ENCODE results near the gene CYSRT1.
A peak's percentile ranks its signal among the peaks of the same experiment; 100 is the strongest.

Gene CYSRT1

GRCh38 chr9:137225699-137226331 is 841 bp downstream of the CYSRT1 start:
- TF ChIP-seq CTCF (IDR thresholded peaks at IDR 0.05; ENCODE audit: control insufficient read depth, insufficient read depth, low read depth, low read length, missing control alignments) = no peak
- H3K4me3 ChIP-seq (ENCODE audit: control insufficient read depth, low read depth, low read length) = no peak overlapping the region
- DNase-seq (ENCODE audit: low read depth) = no peak

- no peak for DNase-seq (ENCODE audit: low read depth)
- H3K4me3 ChIP-seq (ENCODE audit: control insufficient read depth, low read depth, low read length) = no peak overlapping the region
- no peak for TF ChIP-seq CTCF (IDR thresholded peaks at IDR 0.05; ENCODE audit: control insufficient read depth, insufficient read depth, low read depth, low read length, missing control alignments)
Measured at GRCh38 chr9:137226338-137227053, 1.5 kb downstream of the CYSRT1 start.

- no peak for DNase-seq (ENCODE audit: low read depth)
- no peak within 1 kb of the TSS for H3K4me3 ChIP-seq (ENCODE audit: control insufficient read depth, low read depth, low read length)
- peak; percentile 92 for TF ChIP-seq CTCF (IDR thresholded peaks at IDR 0.05; ENCODE audit: control insufficient read depth, insufficient read depth, low read depth, low read length, missing control alignments)
Measured at GRCh38 chr9:137227054-137227852, 2.3 kb downstream of the CYSRT1 start, which contains the start of gene RNF224. TSS of gene RNF224 (plus strand) at chr9:137227502. CDS start at chr9:137228336, 834 bp downstream.

- TF ChIP-seq CTCF (IDR thresholded peaks at IDR 0.05; ENCODE audit: control insufficient read depth, insufficient read depth, low read depth, low read length, missing control alignments) = no peak
- no peak for DNase-seq (ENCODE audit: low read depth)
- H3K4me3 ChIP-seq (ENCODE audit: control insufficient read depth, low read depth, low read length) = no peak overlapping the region
Measured at GRCh38 chr9:137227853-137228505, 3.0 kb downstream of the CYSRT1 start.

- H3K4me3 ChIP-seq (ENCODE audit: control insufficient read depth, low read depth, low read length) = no peak overlapping the region
- DNase-seq (ENCODE audit: low read depth) = no peak
- no peak for TF ChIP-seq CTCF (IDR thresholded peaks at IDR 0.05; ENCODE audit: control insufficient read depth, insufficient read depth, low read depth, low read length, missing control alignments)
Measured at GRCh38 chr9:137228506-137228967, 3.6 kb downstream of the CYSRT1 start.

Measured in AG09309 (cell line).